ENCODE results near the gene TEX52.

The TEX52 gene

DNA sequence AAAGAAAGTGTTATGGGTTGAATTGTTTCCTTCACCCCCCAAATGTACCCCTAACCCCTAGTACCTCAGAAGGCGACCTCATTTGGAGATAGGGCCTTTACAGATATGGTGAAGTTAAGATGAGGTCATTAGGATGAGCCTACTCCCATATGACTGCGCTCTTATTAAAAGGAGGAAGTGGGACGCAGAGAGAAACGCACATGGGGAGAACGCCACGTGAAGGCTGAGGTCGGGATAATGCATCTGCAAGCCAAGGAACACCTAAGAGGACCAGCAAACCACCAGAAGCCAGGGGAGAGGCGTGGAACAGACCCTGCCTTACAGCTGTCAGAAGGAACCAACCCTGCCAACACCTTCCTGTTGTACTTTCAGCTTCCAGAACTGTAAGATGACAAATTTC, 20.3 kb downstream of the TEX52 start:
- Histone ChIP-seq H3K4me3 (ENCODE audit: insufficient read depth, low read length, poor library complexity, severe bottlenecking) (no peak overlapping the region), H3K9me2 (replicated peaks; ENCODE audit: insufficient read depth, low read length) (no peaks in the 10 kb centered on the region), H3K9ac (ENCODE audit: low read length) (no peak overlapping the region)

DNA sequence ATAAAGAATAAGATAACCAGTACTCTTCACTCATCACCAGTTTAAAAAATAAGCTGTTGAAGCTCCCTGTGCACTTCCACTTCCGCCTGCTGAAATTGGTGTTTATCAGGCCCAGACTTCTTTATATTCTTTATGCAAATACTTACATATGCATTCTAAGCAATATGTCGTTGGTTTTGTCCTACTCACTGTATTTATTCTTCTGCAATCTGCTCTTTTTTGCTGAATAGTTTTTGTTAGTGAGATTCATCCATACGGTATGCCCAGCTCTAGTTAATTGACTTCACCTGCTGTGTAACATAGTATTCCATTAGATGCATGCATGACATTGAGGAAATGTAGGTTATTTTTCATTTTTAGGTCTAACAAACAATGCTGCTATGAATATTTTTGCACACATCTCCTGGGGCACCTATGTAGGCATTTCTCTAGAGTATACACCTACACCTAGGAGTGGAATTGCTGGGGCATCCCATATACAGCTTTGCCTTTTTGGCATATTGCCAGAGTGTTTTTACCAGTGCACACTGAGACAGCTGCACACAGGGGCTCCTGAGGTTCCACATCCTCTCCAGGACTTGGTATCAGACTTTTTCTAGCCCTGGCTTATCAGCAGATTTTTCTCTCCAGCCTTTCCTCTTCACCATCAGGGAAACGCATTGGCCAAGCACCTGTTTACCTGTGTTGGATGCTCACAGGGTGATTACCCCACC, 21.0 kb downstream of the TEX52 start:
- H3K4me3 ChIP-seq (ENCODE audit: insufficient read depth, low read length, poor library complexity, severe bottlenecking) = no peak overlapping the region
- H3K27ac ChIP-seq (ENCODE audit: low read depth, low read length) = no peak overlapping the region
- no peaks in the 10 kb centered on the region for H3K27me3 ChIP-seq (ENCODE audit: low read length)
- H3F3A ChIP-seq (ENCODE audit: insufficient read depth) = no peaks in the 10 kb centered on the region
- no peaks in the 10 kb centered on the region for H3K36me3 ChIP-seq (ENCODE audit: low read length)
- no peaks in the 10 kb centered on the region for H3K9me2 ChIP-seq (replicated peaks; ENCODE audit: insufficient read depth, low read length)
- H3K4me2 ChIP-seq (ENCODE audit: low read depth, low read length, poor library complexity, severe bottlenecking) = no peak overlapping the region
- no peak for TF ChIP-seq EZH2phosphoT487 (conservative IDR thresholded peaks at IDR 0.05; ENCODE audit: low read length)
- TF ChIP-seq, protein P1, sequence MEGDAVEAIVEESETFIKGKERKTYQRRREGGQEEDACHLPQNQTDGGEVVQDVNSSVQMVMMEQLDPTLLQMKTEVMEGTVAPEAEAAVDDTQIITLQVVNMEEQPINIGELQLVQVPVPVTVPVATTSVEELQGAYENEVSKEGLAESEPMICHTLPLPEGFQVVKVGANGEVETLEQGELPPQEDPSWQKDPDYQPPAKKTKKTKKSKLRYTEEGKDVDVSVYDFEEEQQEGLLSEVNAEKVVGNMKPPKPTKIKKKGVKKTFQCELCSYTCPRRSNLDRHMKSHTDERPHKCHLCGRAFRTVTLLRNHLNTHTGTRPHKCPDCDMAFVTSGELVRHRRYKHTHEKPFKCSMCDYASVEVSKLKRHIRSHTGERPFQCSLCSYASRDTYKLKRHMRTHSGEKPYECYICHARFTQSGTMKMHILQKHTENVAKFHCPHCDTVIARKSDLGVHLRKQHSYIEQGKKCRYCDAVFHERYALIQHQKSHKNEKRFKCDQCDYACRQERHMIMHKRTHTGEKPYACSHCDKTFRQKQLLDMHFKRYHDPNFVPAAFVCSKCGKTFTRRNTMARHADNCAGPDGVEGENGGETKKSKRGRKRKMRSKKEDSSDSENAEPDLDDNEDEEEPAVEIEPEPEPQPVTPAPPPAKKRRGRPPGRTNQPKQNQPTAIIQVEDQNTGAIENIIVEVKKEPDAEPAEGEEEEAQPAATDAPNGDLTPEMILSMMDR (IDR thresholded peaks at IDR 0.05; ENCODE audit: insufficient read depth, low read length, poor library complexity, severe bottlenecking) = no peak
- no peak overlapping the region for H3K9ac ChIP-seq (ENCODE audit: low read length)
- no peaks in the 10 kb centered on the region for H4K20me1 ChIP-seq (ENCODE audit: low read depth, low read length)
- H3K79me2 ChIP-seq (ENCODE audit: insufficient read depth, low read length) = no peaks in the 10 kb centered on the region
- H3K9me3 ChIP-seq (ENCODE audit: insufficient read depth, low read length) = no peaks in the 10 kb centered on the region
- H2AFZ ChIP-seq (ENCODE audit: low read depth, low read length, severe bottlenecking) = no peak overlapping the region

More for the DNA sequence above, 20.3 kb downstream of the TEX52 start:
- no peaks in the 10 kb centered on the region for H3K79me2 ChIP-seq (ENCODE audit: insufficient read depth, low read length)
- H3F3A ChIP-seq (ENCODE audit: insufficient read depth) = no peaks in the 10 kb centered on the region
- no peak for TF ChIP-seq EZH2phosphoT487 (conservative IDR thresholded peaks at IDR 0.05; ENCODE audit: low read length)
- TF ChIP-seq, protein P1 (IDR thresholded peaks at IDR 0.05; ENCODE audit: insufficient read depth, low read length, poor library complexity, severe bottlenecking) = no peak
- no peak overlapping the region for H2AFZ ChIP-seq (ENCODE audit: low read depth, low read length, severe bottlenecking)
- H3K4me2 ChIP-seq (ENCODE audit: low read depth, low read length, poor library complexity, severe bottlenecking) = no peak overlapping the region
- no peaks in the 10 kb centered on the region for H3K27me3 ChIP-seq (ENCODE audit: low read length)
- H3K27ac ChIP-seq (ENCODE audit: low read depth, low read length) = no peak overlapping the region
- H3K36me3 ChIP-seq (ENCODE audit: low read length) = no peaks in the 10 kb centered on the region
- no peaks in the 10 kb centered on the region for H4K20me1 ChIP-seq (ENCODE audit: low read depth, low read length)
- no peaks in the 10 kb centered on the region for H3K9me3 ChIP-seq (ENCODE audit: insufficient read depth, low read length)

DNA sequence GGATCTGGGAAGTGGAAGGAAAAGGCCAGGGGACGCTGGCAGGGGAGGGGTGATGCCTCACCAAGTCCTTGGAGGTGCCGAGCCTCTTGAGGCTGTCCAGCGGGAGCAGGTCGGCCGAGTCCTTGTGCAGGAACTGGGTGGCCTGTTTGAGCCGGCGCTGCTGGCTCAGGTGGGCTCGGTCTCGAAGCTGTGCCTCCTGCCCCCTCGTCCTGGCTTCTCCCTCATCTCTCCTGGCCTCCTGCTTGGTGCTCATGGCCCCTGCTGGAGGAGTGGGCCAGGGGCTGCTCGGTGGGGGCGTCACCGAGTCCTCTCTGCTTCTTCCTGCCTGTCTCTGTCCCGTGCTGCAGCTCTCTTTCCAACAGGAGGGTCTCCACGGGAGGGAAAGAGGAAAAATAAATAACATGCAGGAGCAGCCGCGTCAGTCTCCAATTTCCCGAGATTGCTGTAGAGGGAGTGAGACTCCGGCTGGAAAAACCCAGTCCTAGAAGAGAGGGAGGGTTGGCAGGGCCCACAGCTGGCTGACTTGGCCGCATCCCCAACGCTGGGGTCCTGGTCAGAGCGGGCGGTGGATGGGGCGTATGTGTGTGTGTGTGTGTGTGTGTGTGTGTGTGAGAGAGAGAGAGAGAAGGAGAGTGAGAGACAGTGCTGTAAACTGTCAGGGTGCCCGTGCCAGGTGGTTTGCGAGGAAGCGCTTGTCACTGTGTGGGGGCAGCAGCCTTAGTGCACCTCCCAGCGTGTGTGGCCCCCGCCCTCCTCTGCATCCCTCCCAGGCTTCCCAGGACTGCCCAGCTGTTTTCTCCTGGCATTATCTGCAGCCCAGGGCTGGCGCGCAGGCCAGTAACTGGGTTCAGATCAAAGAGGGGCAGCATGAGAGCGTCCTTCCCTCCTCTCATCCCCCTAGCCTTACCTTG, 22.0 kb downstream of the TEX52 start, which contains the start of gene NRIP2:
TSS of gene NRIP2 (minus strand) at position 455 of the 911 bp plus-strand sequence. CDS start at position 403, 52 bp downstream.
- H3K79me2 ChIP-seq (ENCODE audit: insufficient read depth, low read length) = no peaks in the 10 kb centered on the region
- no peaks in the 10 kb centered on the region for H3K9me3 ChIP-seq (ENCODE audit: insufficient read depth, low read length)
- no peaks in the 10 kb centered on the region for H3F3A ChIP-seq (ENCODE audit: insufficient read depth)
- no peak within 1 kb of the TSS for H3K4me2 ChIP-seq (ENCODE audit: low read depth, low read length, poor library complexity, severe bottlenecking)
- H3K27ac ChIP-seq (ENCODE audit: low read depth, low read length) = no peak within 1 kb of the TSS
- H2AFZ ChIP-seq (ENCODE audit: low read depth, low read length, severe bottlenecking) = no peak within 1 kb of the TSS
- no peaks in the 10 kb centered on the region for H3K36me3 ChIP-seq (ENCODE audit: low read length)
- no peaks in the 10 kb centered on the region for H3K27me3 ChIP-seq (ENCODE audit: low read length)
- no peaks in the 10 kb centered on the region for H3K9me2 ChIP-seq (replicated peaks; ENCODE audit: insufficient read depth, low read length)
- TF ChIP-seq, protein P1 (IDR thresholded peaks at IDR 0.05; ENCODE audit: insufficient read depth, low read length, poor library complexity, severe bottlenecking) = no peak
- TF ChIP-seq EZH2phosphoT487 (conservative IDR thresholded peaks at IDR 0.05; ENCODE audit: low read length) = no peak
- no peak within 1 kb of the TSS for H3K9ac ChIP-seq (ENCODE audit: low read length)
- no peak within 1 kb of the TSS for H3K4me3 ChIP-seq (ENCODE audit: insufficient read depth, low read length, poor library complexity, severe bottlenecking)
- no peaks in the 10 kb centered on the region for H4K20me1 ChIP-seq (ENCODE audit: low read depth, low read length)
